GM19463 (cell line): ENCODE data around the gene STRC.
"Not testable (repeated sequence)": the region's sequence is repeated elsewhere in the genome, so short reads cannot be mapped to it uniquely, and the experiment has no call there.

Experiments
- ATAC-seq: cut with Tn5 transposase; IDR thresholded peaks from one replicate; pipeline ENCODE4 v1.9.1; 2021; ENCODE audit warnings: mild to moderate bottlenecking, moderate library complexity; ENCODE audit not compliant: unreplicated experiment

Gene STRC

GRCh38 chr15:43618700-43619099, at the start of gene STRC:
STRC (minus strand) TSS chr15:43618800; CDS start chr15:43618722, 78 bp downstream.
- ATAC-seq, result not testable (repeated sequence)

GRCh38 chr15:43666177-43666576, 47.6 kb upstream of the STRC start:
- ATAC-seq, result not testable (repeated sequence)

GRCh38 chr15:43663333-43663732, 44.7 kb upstream of the STRC start:
- ATAC-seq, result not testable (repeated sequence)

GRCh38 chr15:43662293-43662692, 43.7 kb upstream of the STRC start:
- not testable (repeated sequence) for ATAC-seq

- not testable (repeated sequence) for ATAC-seq
Observed at GRCh38 chr15:43659727-43660126, 41.1 kb upstream of the STRC start.

- ATAC-seq, result not testable (repeated sequence)
Observed at GRCh38 chr15:43649430-43649926, 30.9 kb upstream of the STRC start.

- no peak for ATAC-seq
Observed at GRCh38 chr15:43648649-43649429, 30.2 kb upstream of the STRC start, which contains the start of gene CATSPER2. CATSPER2 (minus strand) TSS chr15:43648844; CDS start chr15:43648061, 783 bp downstream.

GRCh38 chr15:43638464-43639204, 20.0 kb upstream of the STRC start:
- not testable (repeated sequence) for ATAC-seq

- not testable (repeated sequence) for ATAC-seq
Observed at GRCh38 chr15:43626937-43627336, 8.3 kb upstream of the STRC start.

GRCh38 chr15:43625106-43625505, 6.5 kb upstream of the STRC start:
- ATAC-seq, result no peak

GRCh38 chr15:43622068-43622799, 3.6 kb upstream of the STRC start:
- not testable (repeated sequence) for ATAC-seq

GRCh38 chr15:43617750-43618149, 850 bp downstream of the STRC start:
- not testable (repeated sequence) for ATAC-seq

- ATAC-seq, result not testable (repeated sequence)
Observed at GRCh38 chr15:43602233-43602632, 16.4 kb downstream of the STRC start.

- ATAC-seq, result not testable (repeated sequence)
Observed at GRCh38 chr15:43600200-43600599, 18.4 kb downstream of the STRC start.

GRCh38 chr15:43599131-43599530, 19.5 kb downstream of the STRC start:
- ATAC-seq, result not testable (repeated sequence)

GRCh38 chr15:43593328-43594190, 25.0 kb downstream of the STRC start, which contains the start of gene CKMT1B:
CKMT1B (plus strand) TSS chr15:43594027; CDS start chr15:43594219, 192 bp downstream.
- ATAC-seq, result not testable (repeated sequence)

- not testable (repeated sequence) for ATAC-seq
Observed at GRCh38 chr15:43592841-43593240, 25.8 kb downstream of the STRC start.

- peak; percentile 98 for ATAC-seq
Observed at GRCh38 chr15:43589778-43590466, 28.7 kb downstream of the STRC start, which contains the start of gene PPIP5K1. PPIP5K1 (minus strand) TSS chr15:43590208; CDS start chr15:43584504, 5,704 bp downstream.

- ATAC-seq, result not testable (repeated sequence)
Observed at GRCh38 chr15:43574607-43575006, 44.0 kb downstream of the STRC start.
